Suprapubic skin (tissue), 4 donors: ENCODE data around the gene FKRP. TPM values are rescaled to one million over a fixed set of nuclear protein-coding genes. Genes with fewer than 3 reads are reported as not detected.
"Not testable (repeated sequence)": the region's sequence is repeated elsewhere in the genome, so short reads cannot be mapped to it uniquely, and the experiment has no call there.

Source experiments
- DNase-seq, 2 donors: peaks; one replicate each; pipeline ENCODE4 v3.0.0-alpha.2; 2019; ENCODE audit warnings: low spot score in 2 of 2
- H3K27ac ChIP-seq: fragments of 200-600 bp; sonication (generic); one replicate; pipeline ENCODE4 v1.5.1; 2019
- H3K27me3 ChIP-seq: fragments of 200-600 bp; sonication (generic); one replicate; pipeline ENCODE4 v1.5.1; 2019
- H3K36me3 ChIP-seq: fragments of 200-600 bp; sonication (generic); one replicate; pipeline ENCODE4 v1.5.1; 2019
- H3K4me1 ChIP-seq: fragments of 200-600 bp; sonication (generic); one replicate; pipeline ENCODE4 v1.5.1; 2019
- H3K4me3 ChIP-seq: fragments of 200-600 bp; sonication (generic); one replicate; pipeline ENCODE4 v1.5.1; 2019; ENCODE audit warnings: mild to moderate bottlenecking
- H3K9me3 ChIP-seq: fragments of 200-600 bp; sonication (generic); one replicate; pipeline ENCODE4 v1.5.1; 2019
- EP300 ChIP-seq: sonication (generic); formaldehyde crosslinking; IDR thresholded peaks from one replicate; pipeline ENCODE4 v1.6.1; 2017; ENCODE audit warnings: antibody characterized with exemption
- POLR2A ChIP-seq, 2 donors: fragments of 450-650 bp; IDR thresholded peaks; one replicate each; pipeline ENCODE4 v1.6.1; 2017; ENCODE audit warnings: antibody characterized with exemption in 2 of 2, mild to moderate bottlenecking in 2 of 2, moderate library complexity in 2 of 2
- POLR2AphosphoS5 ChIP-seq, 3 donors: sonication (generic); formaldehyde crosslinking; IDR thresholded peaks; one replicate each; pipeline ENCODE4 v1.6.1; 2017; ENCODE audit warnings: antibody characterized with exemption in 3 of 3
- WGBS: methylation state at CpG from one replicate; pipeline ENCODE4 v1.1.5; 2018; 5-methylcytosine and 5-hydroxymethylcytosine counted together
- total RNA-seq, 4 donors: library from RNA; depleted of rRNA; stranded (reverse); fragments of >200 nt; gene quantifications; one replicate each; pipeline ENCODE4 v1.1.0, GENCODE V29; 2016
- TF ChIP-seq, protein P1 (sequence below), 2 donors: fragments of 200-600 bp in 1 of 2; fragments of 450-650 bp in 1 of 2; sonication (generic) in 1 of 2; IDR thresholded peaks; one replicate each; pipeline ENCODE4 v1.5.1; 2016 to 2019; ENCODE audit warnings: antibody characterized with exemption in 2 of 2, mild to moderate bottlenecking in 1 of 2, moderate library complexity in 1 of 2

Gene FKRP
- total RNA-seq, 4 donors from 2014 or later = 7.1 to 15.2 (median 7.8) TPM

DNA sequence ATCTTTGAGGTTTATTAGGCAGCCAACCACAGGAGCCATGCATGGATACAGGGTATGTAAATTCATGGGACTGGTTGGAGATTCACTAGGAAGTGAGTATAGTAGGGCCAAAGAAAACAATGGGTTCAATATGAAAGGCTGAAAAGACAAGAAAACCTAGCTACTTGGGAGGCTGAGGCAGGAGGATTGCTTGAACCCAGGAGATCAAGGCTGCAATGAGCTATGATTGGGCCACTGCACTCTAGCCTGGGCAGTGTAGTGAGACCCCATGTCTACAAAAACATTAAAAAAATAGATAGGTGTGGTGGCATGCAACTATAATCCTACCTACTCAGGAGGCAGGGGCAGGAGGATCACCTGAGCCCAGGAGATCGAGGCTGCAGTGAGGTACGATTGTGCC is 52.9 kb downstream of the FKRP start:
- Histone ChIP-seq H3K4me1 (peaks cover 6% of the 10 kb centered on the region), H3K9me3 (no peaks in the 10 kb centered on the region), H3K27ac (no peak overlapping the region), H3K4me3 (no peak overlapping the region), H3K27me3 (no peaks in the 10 kb centered on the region), H3K36me3 (no peaks in the 10 kb centered on the region)
- no peak for TF ChIP-seq POLR2A (IDR thresholded peaks at IDR 0.05)
- TF ChIP-seq POLR2AphosphoS5 (IDR thresholded peaks at IDR 0.05) = no peak
- TF ChIP-seq, protein P1, sequence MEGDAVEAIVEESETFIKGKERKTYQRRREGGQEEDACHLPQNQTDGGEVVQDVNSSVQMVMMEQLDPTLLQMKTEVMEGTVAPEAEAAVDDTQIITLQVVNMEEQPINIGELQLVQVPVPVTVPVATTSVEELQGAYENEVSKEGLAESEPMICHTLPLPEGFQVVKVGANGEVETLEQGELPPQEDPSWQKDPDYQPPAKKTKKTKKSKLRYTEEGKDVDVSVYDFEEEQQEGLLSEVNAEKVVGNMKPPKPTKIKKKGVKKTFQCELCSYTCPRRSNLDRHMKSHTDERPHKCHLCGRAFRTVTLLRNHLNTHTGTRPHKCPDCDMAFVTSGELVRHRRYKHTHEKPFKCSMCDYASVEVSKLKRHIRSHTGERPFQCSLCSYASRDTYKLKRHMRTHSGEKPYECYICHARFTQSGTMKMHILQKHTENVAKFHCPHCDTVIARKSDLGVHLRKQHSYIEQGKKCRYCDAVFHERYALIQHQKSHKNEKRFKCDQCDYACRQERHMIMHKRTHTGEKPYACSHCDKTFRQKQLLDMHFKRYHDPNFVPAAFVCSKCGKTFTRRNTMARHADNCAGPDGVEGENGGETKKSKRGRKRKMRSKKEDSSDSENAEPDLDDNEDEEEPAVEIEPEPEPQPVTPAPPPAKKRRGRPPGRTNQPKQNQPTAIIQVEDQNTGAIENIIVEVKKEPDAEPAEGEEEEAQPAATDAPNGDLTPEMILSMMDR (IDR thresholded peaks at IDR 0.05) = no peak
- no peak for TF ChIP-seq EP300
- WGBS = 92% methylated on average over 2 of the region's 2 CpGs
- no peak for DNase-seq

DNA sequence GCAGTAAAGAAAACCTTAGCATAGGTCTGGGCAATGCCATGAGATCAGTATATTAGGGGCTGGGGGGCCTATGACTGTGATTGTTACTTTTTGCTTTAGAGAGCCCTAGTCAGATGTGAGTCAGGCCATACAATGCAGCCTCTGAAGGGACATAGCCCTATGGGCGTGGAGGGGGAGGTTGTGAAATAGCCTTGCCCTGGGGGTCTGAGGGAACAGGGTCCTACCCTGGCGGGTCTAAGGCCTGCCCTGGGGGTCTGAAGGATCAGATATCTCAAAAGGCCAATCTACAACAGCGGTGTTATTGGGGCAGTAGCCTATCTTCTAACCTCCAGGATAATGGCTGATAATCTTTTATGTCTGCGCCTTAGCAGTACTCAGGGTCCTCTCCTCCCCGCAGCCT is 56.3 kb downstream of the FKRP start:
- TF ChIP-seq, protein P1 (IDR thresholded peaks at IDR 0.05) = no peak
- TF ChIP-seq POLR2AphosphoS5 (IDR thresholded peaks at IDR 0.05) (no peak), EP300 (no peak), POLR2A (IDR thresholded peaks at IDR 0.05) (no peak)
- Histone ChIP-seq H3K27ac (no peak overlapping the region), H3K4me1 (no peaks in the 10 kb centered on the region), H3K4me3 (no peak overlapping the region), H3K36me3 (no peaks in the 10 kb centered on the region), H3K9me3 (no peaks in the 10 kb centered on the region), H3K27me3 (no peaks in the 10 kb centered on the region)
- WGBS = 95% methylated on average over 5 of the region's 5 CpGs
- no peak for DNase-seq

DNA sequence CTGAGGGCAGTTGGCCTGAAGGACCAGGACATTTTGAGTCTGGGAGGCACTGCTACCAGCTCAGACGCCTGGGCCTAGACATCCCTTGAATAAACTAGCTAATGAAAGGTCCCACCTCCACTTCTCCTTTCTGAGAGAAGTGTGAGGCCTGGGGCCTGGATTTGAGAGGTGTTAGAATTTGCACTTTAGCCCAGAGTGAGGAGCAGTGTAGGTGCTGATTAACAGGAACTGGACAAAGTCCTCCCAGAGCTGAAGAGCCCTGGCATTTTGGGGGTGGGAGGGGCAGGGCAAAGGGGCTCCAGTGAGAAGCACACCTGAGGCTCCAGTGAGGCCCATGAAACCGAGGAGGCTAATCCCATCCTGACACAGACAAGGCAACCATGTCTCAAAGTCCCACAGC is 57.7 kb downstream of the FKRP start:
- Histone ChIP-seq H3K4me1 (no peaks in the 10 kb centered on the region), H3K27me3 (no peaks in the 10 kb centered on the region), H3K36me3 (no peaks in the 10 kb centered on the region), H3K9me3 (no peaks in the 10 kb centered on the region), H3K4me3 (no peak overlapping the region), H3K27ac (no peak overlapping the region)
- DNase-seq = no peak
- TF ChIP-seq POLR2A (IDR thresholded peaks at IDR 0.05) = no peak
- TF ChIP-seq EP300 = no peak
- TF ChIP-seq, protein P1 (IDR thresholded peaks at IDR 0.05) = no peak
- no peak for TF ChIP-seq POLR2AphosphoS5 (IDR thresholded peaks at IDR 0.05)
- 81% methylated on average over 2 of the region's 2 CpGs for WGBS

DNA sequence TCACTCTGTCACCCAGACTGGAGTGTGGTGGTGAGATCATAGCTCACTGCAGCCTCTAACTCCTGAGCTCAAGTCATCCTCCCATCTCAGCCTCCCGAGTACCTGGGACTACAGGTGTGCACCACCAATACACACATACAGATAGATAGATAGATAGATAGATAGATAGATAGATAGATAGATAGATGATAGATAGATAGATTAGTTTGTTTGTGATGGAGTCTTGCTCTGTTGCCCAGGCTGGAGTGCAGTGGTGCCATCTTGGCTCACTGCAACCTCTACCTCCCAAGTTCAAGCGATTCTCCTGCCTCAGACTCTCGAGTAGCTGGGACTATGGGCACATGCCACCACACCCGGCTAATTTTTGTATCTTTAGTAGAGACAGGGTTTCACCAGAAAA is 58.6 kb downstream of the FKRP start:
- 91% methylated on average over 4 of the region's 4 CpGs for WGBS
- not testable (repeated sequence) for DNase-seq

DNA sequence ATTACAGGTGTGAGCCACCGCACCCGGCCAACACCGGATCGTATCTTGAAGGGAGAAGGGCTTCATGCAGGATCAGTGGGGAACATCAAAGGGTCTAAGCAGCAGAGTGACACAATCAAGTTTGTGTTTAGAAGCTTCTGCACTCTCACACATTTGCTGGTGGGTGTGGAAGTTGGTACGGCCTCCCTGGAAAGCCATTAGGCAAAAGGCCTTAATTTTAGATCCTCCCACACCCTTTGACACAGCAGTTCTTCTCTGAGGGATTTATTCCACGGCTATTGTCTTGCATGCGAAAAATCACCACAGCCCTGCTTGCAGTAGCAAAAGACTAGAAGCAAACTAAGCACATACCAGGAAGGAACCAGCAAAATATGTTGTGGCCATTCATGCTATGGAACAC is 60.8 kb downstream of the FKRP start:
- Histone ChIP-seq H3K36me3 (no peaks in the 10 kb centered on the region), H3K27me3 (no peaks in the 10 kb centered on the region), H3K4me1 (no peaks in the 10 kb centered on the region), H3K9me3 (no peaks in the 10 kb centered on the region), H3K27ac (no peak overlapping the region), H3K4me3 (no peak overlapping the region)
- DNase-seq = no peak
- no peak for TF ChIP-seq EP300
- no peak for TF ChIP-seq POLR2A (IDR thresholded peaks at IDR 0.05)
- no peak for TF ChIP-seq POLR2AphosphoS5 (IDR thresholded peaks at IDR 0.05)
- TF ChIP-seq, protein P1 (IDR thresholded peaks at IDR 0.05) = no peak
- 78% methylated on average over 7 of the region's 7 CpGs for WGBS

More for the DNA sequence above, 58.6 kb downstream of the FKRP start:
- H3K4me1 ChIP-seq, H3K36me3 ChIP-seq, H3K9me3 ChIP-seq, H3K27me3 ChIP-seq, H3K4me3 ChIP-seq, H3K27ac ChIP-seq: not testable (repeated sequence)

Other genes starting within 250 kb of the FKRP start
- 100 to 1,000 TPM in 1 of 4 donors, 10 to 100 TPM in 3; 56.0 to 102 (median 78.6) TPM for gene CALM3, start 144.7 kb upstream of the FKRP start, total RNA-seq
- gene PTGIR, start 121.0 kb upstream of the FKRP start, total RNA-seq = 1 to 10 TPM in 3 of 4 donors, under 1 TPM in 1; 0.57 to 6.7 (median 2.4) TPM
- gene GNG8, start 109.9 kb upstream of the FKRP start, total RNA-seq = not detected
- gene DACT3, start 84.9 kb upstream of the FKRP start, total RNA-seq = 1 to 10 TPM in 3 of 4 donors, under 1 TPM in 1; 0.68 to 1.8 (median 1.2) TPM
- gene PRKD2, start 28.9 kb upstream of the FKRP start, total RNA-seq = 100 to 1,000 TPM in 1 of 4 donors, 10 to 100 TPM in 3; 51.5 to 136 (median 61.2) TPM
- gene STRN4, start 393 bp downstream of the FKRP start, total RNA-seq = 10 to 100 TPM; 73.2 to 87.6 (median 81.1) TPM
- gene SLC1A5, start 42.5 kb downstream of the FKRP start, total RNA-seq = 100 to 1,000 TPM in 3 of 4 donors, 10 to 100 TPM in 1; 79.4 to 191 (median 131) TPM
- 10 to 100 TPM; 50.6 to 93.3 (median 75.0) TPM for gene AP2S1, start 104.8 kb downstream of the FKRP start, total RNA-seq
- gene ARHGAP35, start 114.9 kb downstream of the FKRP start, total RNA-seq = 10 to 100 TPM; 33.9 to 54.2 (median 46.5) TPM